Embryonic facial prominence (tissue), 1 donor: ENCODE measurements around the gene PRIM1.
"Not testable (repeated sequence)": the region's sequence is repeated elsewhere in the genome, so short reads cannot be mapped to it uniquely, and the experiment has no call there.

ENCODE experiments used
- DNase-seq: peaks from one replicate; pipeline ENCODE4 v3.0.0-alpha.2; 2016; ENCODE audit errors: extremely low spot score

PRIM1 gene

DNA sequence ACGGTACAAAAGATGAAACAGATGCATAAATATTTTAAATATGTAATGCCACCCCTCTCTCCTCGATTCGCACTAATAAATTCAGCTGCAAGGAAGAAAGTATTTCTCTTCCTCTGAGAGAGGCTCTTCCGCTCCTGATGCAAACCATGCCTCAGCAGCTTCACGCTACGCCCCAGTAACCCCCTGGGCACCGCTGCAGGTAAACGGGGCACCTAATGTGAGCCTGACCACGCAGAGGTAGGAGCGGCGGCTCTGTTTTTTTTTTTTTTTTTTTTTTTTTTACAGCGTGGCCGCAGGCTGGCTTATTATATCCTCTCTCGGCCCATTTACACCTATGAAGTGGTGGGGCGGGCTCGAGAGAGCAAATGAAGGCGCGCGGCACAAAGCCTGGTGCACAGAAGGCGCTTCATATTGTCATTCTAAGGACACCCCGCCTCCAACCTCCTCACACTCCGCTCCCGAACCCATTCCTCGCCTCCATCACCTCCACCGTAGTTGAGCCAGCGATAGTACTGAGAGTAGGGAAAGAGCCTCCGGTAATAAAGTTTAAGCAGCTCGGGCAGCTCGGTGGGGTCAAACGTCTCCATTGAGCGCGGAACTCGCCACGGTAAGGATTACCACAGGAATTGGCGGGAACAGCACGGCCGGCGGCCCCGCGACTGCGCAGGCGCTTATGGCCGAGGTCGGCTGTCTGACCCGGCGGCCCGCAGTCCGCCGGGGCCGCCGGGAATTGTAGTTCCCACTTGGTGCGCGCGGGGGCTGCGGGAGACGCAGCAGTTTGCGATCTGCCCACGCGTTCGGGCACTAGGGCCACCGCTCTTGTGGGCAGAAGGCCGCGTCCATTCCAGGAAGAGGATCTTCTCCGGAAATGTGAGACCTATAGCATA, at the start of gene PRIM1:
Gene PRIM1, minus strand, starts transcription at position 612 of the 887 bp plus-strand sequence. Its CDS starts 25 bp downstream, at position 587.
- peak; percentile 66 for DNase-seq

DNA sequence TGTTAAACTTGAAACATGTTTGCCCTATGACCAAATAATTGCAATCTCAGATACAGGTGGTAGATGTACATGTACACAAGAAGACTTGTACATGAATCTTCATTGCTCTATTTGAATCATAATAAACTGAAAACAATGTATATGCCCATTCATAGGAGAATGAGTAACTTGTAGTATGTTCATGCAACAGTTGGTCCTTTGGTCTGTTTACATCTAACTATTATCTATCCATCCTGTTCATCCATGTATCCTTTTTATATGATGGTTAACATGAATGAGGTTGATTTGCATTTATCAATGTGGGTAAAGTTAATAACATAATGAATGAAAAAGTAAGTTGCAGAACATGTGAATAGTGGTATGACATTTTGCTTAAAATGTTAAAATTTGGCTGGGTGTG, 48.1 kb upstream of the PRIM1 start:
- DNase-seq = no peak

- DNase-seq = not testable (repeated sequence)
These were observed 47.2 kb upstream of the PRIM1 start for GRCh38 chr12:56799345-56799744.

GRCh38 chr12:56795791-56796190, 43.7 kb upstream of the PRIM1 start:
- not testable (repeated sequence) for DNase-seq

- DNase-seq = not testable (repeated sequence)
These were observed 43.0 kb upstream of the PRIM1 start for GRCh38 chr12:56795046-56795562.

DNA sequence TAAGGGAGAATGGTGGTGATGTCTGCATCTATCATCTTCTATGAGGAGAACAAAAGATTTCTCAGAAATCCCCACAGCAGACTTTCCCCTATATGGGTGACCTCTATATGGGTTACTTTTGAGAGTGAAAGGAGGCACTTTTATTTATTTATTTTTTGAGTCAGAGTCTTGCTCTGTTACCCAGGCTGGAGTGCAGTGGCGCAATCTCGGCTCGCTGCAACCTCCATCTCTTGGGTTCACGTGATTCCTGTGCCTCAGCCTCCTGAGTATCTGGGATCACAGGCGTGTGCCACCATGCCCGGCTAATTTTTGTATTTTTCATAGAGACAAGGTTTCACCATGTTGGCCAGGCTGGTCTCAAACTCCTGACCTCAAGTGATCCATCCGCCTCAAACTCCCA, 41.0 kb upstream of the PRIM1 start:
- DNase-seq = not testable (repeated sequence)

GRCh38 chr12:56792678-56793077, 40.6 kb upstream of the PRIM1 start:
- no peak for DNase-seq

DNA sequence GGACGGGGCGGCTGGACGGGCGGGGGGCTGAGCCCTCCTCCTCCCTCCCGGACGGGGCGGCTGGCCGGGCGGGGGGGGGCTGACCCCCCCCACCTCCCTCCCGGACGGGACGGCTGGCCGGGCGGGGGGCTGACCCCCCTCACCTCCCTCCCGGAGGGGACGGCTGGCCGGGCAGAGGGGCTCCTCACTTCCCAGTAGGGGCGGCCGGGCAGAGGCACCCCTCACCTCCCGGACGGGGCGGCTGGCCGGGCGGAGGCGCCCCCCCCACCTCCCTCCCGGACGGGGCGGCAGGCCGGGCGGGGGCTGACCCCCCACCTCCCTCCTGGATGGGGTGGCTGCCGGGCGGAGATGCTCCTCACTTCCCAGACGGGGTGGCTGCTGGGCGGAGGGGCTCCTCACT, 37.3 kb upstream of the PRIM1 start:
- DNase-seq = not testable (repeated sequence)

DNA sequence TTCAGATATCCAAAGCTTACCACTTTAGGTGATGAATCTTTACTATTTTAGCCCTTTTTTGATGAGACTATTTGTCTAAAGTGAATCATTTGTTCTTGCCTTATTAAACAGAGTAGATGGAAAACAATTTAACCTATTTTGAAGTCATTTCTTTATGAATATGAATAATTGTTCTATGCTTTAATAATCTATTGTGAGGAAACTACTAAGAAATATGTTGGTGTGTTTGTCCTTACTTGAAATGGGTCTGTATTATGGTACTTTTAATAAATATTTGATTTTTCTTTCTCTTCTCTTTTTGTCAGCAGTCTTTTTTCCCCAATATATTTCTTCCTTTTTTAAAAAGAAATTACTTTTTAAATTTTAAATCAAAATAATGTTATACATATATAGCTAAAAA, 35.4 kb upstream of the PRIM1 start:
- DNase-seq = no peak

GRCh38 chr12:56785874-56786273, 33.8 kb upstream of the PRIM1 start:
- no peak for DNase-seq

- DNase-seq = no peak
These were observed 33.2 kb upstream of the PRIM1 start for GRCh38 chr12:56785141-56785865.

GRCh38 chr12:56781726-56782125, 29.6 kb upstream of the PRIM1 start:
- no peak for DNase-seq

- no peak for DNase-seq
These were observed 26.6 kb upstream of the PRIM1 start for GRCh38 chr12:56778756-56779155.

DNA sequence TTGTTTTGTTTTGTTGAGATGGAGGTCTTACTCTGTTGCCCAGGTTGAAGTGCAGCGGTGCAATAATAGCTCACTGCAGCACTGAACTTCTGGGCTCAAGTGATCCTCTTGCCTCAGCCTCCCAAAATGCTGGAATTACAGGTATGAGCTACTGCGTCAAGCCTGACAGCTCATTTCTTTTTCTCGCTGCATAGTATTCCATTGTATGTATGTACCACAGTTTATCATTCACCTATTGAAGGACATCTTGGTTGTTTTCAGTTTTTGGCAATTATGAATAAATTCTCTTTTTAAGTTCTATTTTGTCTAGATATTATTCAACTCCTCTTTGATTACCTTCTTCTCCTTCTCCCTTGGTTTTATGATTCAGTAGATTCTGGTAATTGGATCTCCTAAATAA, 24.5 kb upstream of the PRIM1 start:
- DNase-seq = no peak

DNA sequence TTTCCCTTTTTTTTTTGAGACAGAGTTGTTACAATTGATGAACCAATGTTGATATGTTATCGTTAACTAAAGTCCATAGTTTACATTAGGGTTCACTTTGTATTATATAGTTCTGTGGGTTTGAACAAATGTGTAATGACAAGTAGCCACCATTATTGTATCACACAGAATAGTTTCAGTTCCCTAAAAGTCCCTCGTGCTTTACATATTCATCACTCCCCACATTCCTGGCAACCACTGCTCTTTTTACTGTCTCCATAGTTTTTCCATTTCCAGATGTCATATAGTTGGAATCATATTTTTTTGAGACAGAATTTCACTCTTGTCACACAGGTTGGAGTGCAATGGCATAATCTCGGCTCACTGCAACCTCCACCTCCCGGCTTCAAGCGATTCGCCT, 23.5 kb upstream of the PRIM1 start:
- DNase-seq = no peak

GRCh38 chr12:56773113-56773512, 21.0 kb upstream of the PRIM1 start:
- no peak for DNase-seq

- DNase-seq = no peak
These were observed 20.5 kb upstream of the PRIM1 start for GRCh38 chr12:56772625-56773024.

DNA sequence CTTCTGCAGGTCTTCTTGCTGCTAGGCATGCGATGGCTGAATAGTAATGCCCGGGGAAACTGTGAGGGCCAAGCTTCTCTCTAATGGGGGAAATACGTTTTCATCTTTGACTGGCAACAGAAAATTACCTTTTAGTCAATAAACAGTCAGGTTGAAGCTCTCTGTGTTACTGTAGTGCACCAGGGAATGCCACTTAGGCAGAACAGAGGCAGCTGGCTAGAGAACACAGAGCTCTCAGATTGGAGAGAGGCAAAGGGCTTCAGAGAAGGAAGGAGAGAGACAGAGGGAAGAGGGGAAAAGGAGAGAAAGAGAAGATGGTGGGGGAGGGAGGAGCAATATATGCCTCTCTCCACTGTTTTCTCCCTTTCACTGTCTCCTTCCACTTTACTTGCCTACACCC, 17.7 kb upstream of the PRIM1 start:
- no peak for DNase-seq

DNA sequence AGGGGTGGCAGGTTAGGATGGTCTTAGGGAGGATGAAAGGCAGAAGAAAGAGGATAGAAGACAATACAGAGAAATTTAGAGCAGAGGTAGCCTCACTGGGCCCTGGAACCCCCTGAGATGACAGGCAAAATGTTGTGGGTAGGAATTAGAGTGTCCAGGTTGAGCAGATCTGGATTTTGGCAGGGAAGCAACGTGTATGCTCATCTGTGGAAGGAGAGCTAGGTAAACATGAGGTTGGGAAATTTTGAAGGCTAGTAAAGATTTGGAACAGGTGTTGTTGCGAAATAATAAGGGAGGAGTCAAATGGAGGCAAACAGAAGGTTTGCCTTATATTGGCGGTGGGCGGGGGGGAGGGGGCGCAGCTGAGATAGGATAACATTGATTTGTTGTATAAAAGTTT, 16.3 kb upstream of the PRIM1 start:
- no peak for DNase-seq

DNA sequence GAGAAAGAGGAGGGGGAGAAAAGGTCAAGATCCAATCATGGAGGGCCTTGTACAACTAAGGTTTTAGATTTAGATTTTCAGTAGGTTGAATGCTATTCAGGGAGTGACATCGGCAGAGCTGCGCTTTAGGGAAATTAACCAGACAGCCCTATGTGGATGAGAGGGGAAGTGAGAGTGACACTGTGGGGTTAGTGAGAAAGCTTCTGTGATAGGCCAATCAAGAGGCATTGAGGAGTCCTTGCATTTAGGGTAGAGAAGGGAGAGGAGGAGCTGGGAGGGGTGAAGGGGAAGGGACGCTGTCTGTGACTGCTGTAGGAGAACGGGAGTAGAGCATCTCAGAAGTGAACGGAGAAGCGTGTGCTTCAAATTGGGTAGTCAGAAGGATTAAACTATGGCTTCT, 14.4 kb upstream of the PRIM1 start:
- no peak for DNase-seq

- DNase-seq = no peak
These were observed 11.9 kb upstream of the PRIM1 start for GRCh38 chr12:56763753-56764657.

DNA sequence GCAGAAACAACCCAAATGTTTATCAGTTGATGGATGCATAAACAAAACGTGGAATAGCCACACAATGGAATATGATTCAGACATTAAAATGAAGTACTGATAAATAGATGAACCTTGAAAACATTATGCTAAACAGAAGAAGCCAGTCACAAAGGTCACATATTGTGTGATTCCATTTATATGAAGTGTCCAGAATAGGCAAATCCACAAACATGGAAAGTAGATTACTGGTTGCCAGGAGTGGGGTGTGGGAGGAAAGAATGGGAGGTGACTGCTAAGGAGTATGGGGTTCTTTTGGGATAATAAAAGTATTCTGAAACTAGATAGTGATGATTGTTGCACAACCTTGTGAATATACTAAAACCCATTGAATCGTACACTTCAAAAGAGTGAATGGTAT, 9.7 kb upstream of the PRIM1 start:
- no peak for DNase-seq
